HG02571 (cell line): ENCODE results near the gene RHBDL3.
"Not testable (repeated sequence)": the region's sequence is repeated elsewhere in the genome, so short reads cannot be mapped to it uniquely, and the experiment has no call there.

Experiments used
- ATAC-seq: cut with Tn5 transposase; IDR thresholded peaks from one replicate; pipeline ENCODE4 v1.9.1; 2021; ENCODE audit warnings: mild to moderate bottlenecking, moderate library complexity; ENCODE audit not compliant: unreplicated experiment

RHBDL3 gene

GRCh38 chr17:32265192-32265923 is at the start of gene RHBDL3:
RHBDL3 (plus strand) TSS chr17:32265832; CDS start chr17:32266190, 358 bp downstream.
- no peak for ATAC-seq

- no peak for ATAC-seq
These were observed 43.0 kb upstream of the RHBDL3 start for GRCh38 chr17:32222621-32223020.

- ATAC-seq: no peak
These were observed 41.9 kb upstream of the RHBDL3 start for GRCh38 chr17:32223703-32224102.

- no peak for ATAC-seq
These were observed 38.7 kb upstream of the RHBDL3 start for GRCh38 chr17:32226886-32227285.

GRCh38 chr17:32227910-32228309 is 37.7 kb upstream of the RHBDL3 start:
- ATAC-seq: no peak

- no peak for ATAC-seq
These were observed 30.0 kb upstream of the RHBDL3 start for GRCh38 chr17:32235588-32235987.

GRCh38 chr17:32239456-32239855 is 26.2 kb upstream of the RHBDL3 start:
- no peak for ATAC-seq

GRCh38 chr17:32240750-32241149 is 24.9 kb upstream of the RHBDL3 start:
- no peak for ATAC-seq

- ATAC-seq: no peak
These were observed 24.0 kb upstream of the RHBDL3 start for GRCh38 chr17:32241640-32242039.

GRCh38 chr17:32249475-32249874 is 16.2 kb upstream of the RHBDL3 start:
- no peak for ATAC-seq

GRCh38 chr17:32253117-32253611 is 12.5 kb upstream of the RHBDL3 start:
- no peak for ATAC-seq

- ATAC-seq: no peak
These were observed 9.5 kb upstream of the RHBDL3 start for GRCh38 chr17:32256012-32256700.

- ATAC-seq: no peak
These were observed 9.0 kb upstream of the RHBDL3 start for GRCh38 chr17:32256701-32257019.

GRCh38 chr17:32258383-32259140 is 7.1 kb upstream of the RHBDL3 start:
- ATAC-seq: no peak

- ATAC-seq: no peak
These were observed 6.0 kb upstream of the RHBDL3 start for GRCh38 chr17:32259586-32259985.

- no peak for ATAC-seq
These were observed 4.3 kb upstream of the RHBDL3 start for GRCh38 chr17:32261417-32261736.

GRCh38 chr17:32261936-32262510 is 3.6 kb upstream of the RHBDL3 start:
- ATAC-seq: no peak

GRCh38 chr17:32263515-32263914 is 2.1 kb upstream of the RHBDL3 start:
- not testable (repeated sequence) for ATAC-seq

- ATAC-seq: no peak
These were observed 1.4 kb upstream of the RHBDL3 start for GRCh38 chr17:32264140-32264799.

GRCh38 chr17:32264823-32265191 is 825 bp upstream of the RHBDL3 start:
- no peak for ATAC-seq

- no peak for ATAC-seq
These were observed 388 bp downstream of the RHBDL3 start for GRCh38 chr17:32266051-32266388.
